OCI-LY1 (cell line): ENCODE data around the gene NUDCD3.
A peak's percentile ranks its signal among the peaks of the same experiment; 100 is the strongest.

ENCODE experiments used
- H2AFZ ChIP-seq: fragments of 200-600 bp; sonication (generic), shearing (Covaris generic); 2 replicates; pipeline ENCODE4 v1.6.0; 2014; ENCODE audit warnings: antibody characterized with exemption, mild to moderate bottlenecking, low read length
- H3F3A ChIP-seq: fragments of 200-600 bp; sonication (generic), shearing (Covaris generic); 2 replicates; pipeline ENCODE4 v1.6.0; 2014; ENCODE audit warnings: mild to moderate bottlenecking, antibody characterized with exemption, low read length, moderate library complexity; ENCODE audit not compliant: insufficient read depth
- H3K27ac ChIP-seq: fragments of 200-600 bp; sonication (generic); 2 replicates; pipeline ENCODE4 v1.5.1; 2014; ENCODE audit warnings: low read length, mixed run types, mild to moderate bottlenecking, low read depth; ENCODE audit not compliant: poor library complexity, severe bottlenecking
- H3K27me3 ChIP-seq: fragments of 200-600 bp; sonication (generic); 2 replicates; pipeline ENCODE4 v1.6.0; 2014; ENCODE audit warnings: antibody characterized with exemption, mild to moderate bottlenecking, low read length, moderate library complexity; ENCODE audit not compliant: insufficient read depth
- H3K36me3 ChIP-seq: fragments of 200-600 bp; sonication (generic); 2 replicates; pipeline ENCODE4 v1.6.1; 2014; ENCODE audit warnings: mild to moderate bottlenecking, antibody characterized with exemption, low read length, moderate library complexity, mixed read lengths; ENCODE audit not compliant: insufficient read depth
- H3K4me1 ChIP-seq: fragments of 200-600 bp; sonication (generic); 2 replicates; pipeline ENCODE4 v1.5.1; 2014; ENCODE audit warnings: mild to moderate bottlenecking, low read length, moderate library complexity; ENCODE audit not compliant: insufficient read depth, severe bottlenecking
- H3K4me2 ChIP-seq: fragments of 200-600 bp; sonication (generic), shearing (Covaris generic); 2 replicates; pipeline ENCODE4 v1.6.1; 2014; ENCODE audit warnings: low read length
- H3K4me3 ChIP-seq: fragments of 200-600 bp; sonication (generic); 2 replicates; pipeline ENCODE4 v1.5.1; 2014; ENCODE audit warnings: low read length, low read depth, mild to moderate bottlenecking, mixed read lengths; ENCODE audit not compliant: poor library complexity, severe bottlenecking
- H3K79me2 ChIP-seq: fragments of 200-600 bp; shearing (Covaris generic); 2 replicates; pipeline ENCODE4 v1.6.1; 2016; ENCODE audit warnings: mixed run types, low read length, mixed read lengths; ENCODE audit not compliant: insufficient read depth
- H3K9ac ChIP-seq: fragments of 200-600 bp; sonication (generic), shearing (Covaris generic); 2 replicates; pipeline ENCODE4 v1.6.1; 2014; ENCODE audit warnings: mild to moderate bottlenecking, low read length, mixed read lengths
- H3K9me2 ChIP-seq: fragments of 200-600 bp; sonication (generic), shearing (Covaris generic); 2 replicates; pipeline ENCODE4 v1.6.1; 2014; ENCODE audit warnings: low read depth, mild to moderate bottlenecking, low read length, mixed read lengths
- H3K9me3 ChIP-seq: fragments of 200-600 bp; shearing (Covaris generic); 2 replicates; pipeline ENCODE4 v1.6.1; 2014; ENCODE audit warnings: low read length, mixed read lengths
- H4K20me1 ChIP-seq: fragments of 200-600 bp; sonication (generic), shearing (Covaris generic); 2 replicates; pipeline ENCODE4 v1.6.0; 2016; ENCODE audit warnings: mild to moderate bottlenecking, low read length; ENCODE audit not compliant: insufficient read depth
- CTCF ChIP-seq: fragments of 200-600 bp; sonication (generic), shearing (Covaris generic); IDR thresholded peaks from 2 replicates; pipeline ENCODE4 v1.5.1; 2017; ENCODE audit warnings: mild to moderate bottlenecking, antibody characterized with exemption, low read length, moderate library complexity, mixed read lengths
- EZH2 ChIP-seq: fragments of 200-600 bp; sonication (generic), shearing (Covaris generic); IDR thresholded peaks from 2 replicates; pipeline ENCODE4 v1.8.0; 2017; ENCODE audit warnings: borderline replicate concordance, mixed run types, mild to moderate bottlenecking, antibody characterized with exemption, low read length, moderate library complexity, mixed read lengths

NUDCD3 gene

DNA sequence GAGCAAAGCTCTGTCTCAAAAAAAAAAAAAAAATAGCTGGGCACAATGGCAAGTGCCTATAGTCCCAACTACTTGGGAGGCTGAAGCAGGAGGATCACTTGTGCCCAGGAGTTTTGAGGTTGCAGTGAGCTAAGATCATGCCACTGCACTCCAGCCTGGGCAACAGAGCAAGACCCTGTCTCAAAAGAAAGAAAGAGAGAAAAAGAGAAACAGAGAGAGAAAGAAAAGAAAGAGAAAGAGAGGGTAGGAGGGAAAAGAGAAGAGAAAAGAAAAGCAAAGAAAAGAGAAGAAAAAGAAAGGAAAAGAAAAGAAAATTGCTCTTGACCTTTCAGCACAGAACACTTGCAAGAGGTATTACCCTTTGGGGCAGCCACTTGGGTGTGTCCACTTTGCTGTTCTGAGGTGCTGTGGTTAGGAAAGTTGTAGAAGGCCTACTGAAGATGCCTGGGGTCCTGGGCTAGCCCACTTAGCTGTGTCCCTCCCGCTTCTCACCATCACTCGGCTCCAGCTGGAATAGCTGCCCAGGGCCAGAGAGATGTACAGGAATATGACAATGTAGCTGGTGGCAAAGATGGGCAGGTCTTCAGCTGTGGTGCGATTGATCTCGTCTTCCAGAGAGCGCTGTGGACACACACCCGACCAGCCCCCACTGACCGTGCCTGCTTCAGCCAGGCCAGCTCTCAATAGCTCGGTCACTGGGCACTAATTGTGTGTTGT, 45.0 kb upstream of the NUDCD3 start:
- Histone ChIP-seq H3K36me3 (no peaks in the 10 kb centered on the region), H2AFZ (no peak overlapping the region), H3K4me1 (no peaks in the 10 kb centered on the region), H4K20me1 (no peaks in the 10 kb centered on the region), H3K4me3 (no peak overlapping the region), H3K9me3 (no peaks in the 10 kb centered on the region), H3K27me3 (peaks cover 6% of the 10 kb centered on the region; the same call in 1 of the 2 replicates), H3K9me2 (no peaks in the 10 kb centered on the region), H3F3A (no peaks in the 10 kb centered on the region), H3K27ac (no peak overlapping the region), H3K9ac (no peak overlapping the region), H3K4me2 (no peak overlapping the region), H3K79me2 (no peaks in the 10 kb centered on the region)
- TF ChIP-seq CTCF (no peak), EZH2 (no peak)

GRCh38 chr7:44534501-44534900, 44.0 kb upstream of the NUDCD3 start:
- Histone ChIP-seq H3K4me3 (no peak overlapping the region), H3K27me3 (peaks cover 5% of the 10 kb centered on the region; the same call in 1 of the 2 replicates), H3K9ac (no peak overlapping the region), H2AFZ (no peak overlapping the region), H3K9me3 (no peaks in the 10 kb centered on the region), H3K36me3 (no peaks in the 10 kb centered on the region), H3K79me2 (no peaks in the 10 kb centered on the region), H4K20me1 (no peaks in the 10 kb centered on the region), H3F3A (no peaks in the 10 kb centered on the region), H3K4me1 (no peaks in the 10 kb centered on the region), H3K9me2 (no peaks in the 10 kb centered on the region), H3K4me2 (no peak overlapping the region), H3K27ac (no peak overlapping the region)
- peak; percentile 97 for TF ChIP-seq CTCF
- no peak for TF ChIP-seq EZH2

DNA sequence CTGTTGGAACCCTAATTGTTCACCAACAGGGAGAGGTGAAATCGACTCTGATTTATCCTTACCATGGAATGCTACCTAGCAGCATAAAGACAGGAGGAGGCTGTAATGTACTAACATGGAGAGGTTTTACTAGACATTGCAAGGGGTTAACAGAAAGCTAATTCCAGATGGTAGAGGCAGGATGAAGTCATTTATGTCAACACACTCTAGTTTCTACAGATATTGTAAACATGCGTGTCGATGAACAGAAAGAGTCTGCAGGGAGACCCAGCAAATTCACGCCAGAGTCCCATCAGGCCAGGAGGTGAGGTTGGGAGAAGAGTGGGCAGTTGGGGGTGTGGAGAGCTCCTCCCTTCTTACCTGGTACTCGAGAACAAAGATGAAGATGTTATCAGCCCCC, 43.6 kb upstream of the NUDCD3 start:
- no peak overlapping the region for H3K27ac ChIP-seq
- H3K9me2 ChIP-seq: no peaks in the 10 kb centered on the region
- TF ChIP-seq EZH2: no peak
- TF ChIP-seq CTCF: no peak
- H3K9ac ChIP-seq: no peak overlapping the region
- no peaks in the 10 kb centered on the region for H4K20me1 ChIP-seq
- no peaks in the 10 kb centered on the region for H3K9me3 ChIP-seq
- no peaks in the 10 kb centered on the region for H3F3A ChIP-seq
- no peaks in the 10 kb centered on the region for H3K4me1 ChIP-seq
- no peak overlapping the region for H3K4me3 ChIP-seq
- H3K36me3 ChIP-seq: no peaks in the 10 kb centered on the region
- no peaks in the 10 kb centered on the region for H3K79me2 ChIP-seq
- H2AFZ ChIP-seq: no peak overlapping the region
- H3K4me2 ChIP-seq: no peak overlapping the region
- H3K27me3 ChIP-seq: peaks cover under 1% of the 10 kb centered on the region; the same call in 1 of the 2 replicates
